Lower leg skin (tissue), 4 donors: ENCODE data around the gene PRR33. TPM values are rescaled to one million over a fixed set of nuclear protein-coding genes. Genes with fewer than 3 reads are reported as not detected.
"Not testable (repeated sequence)": the region's sequence is repeated elsewhere in the genome, so short reads cannot be mapped to it uniquely, and the experiment has no call there.

Experiments
- DNase-seq, 2 donors: peaks; one replicate each; pipeline ENCODE4 v3.0.0-alpha.2; 2019; ENCODE audit warnings: low spot score in 2 of 2
- H3K4me3 ChIP-seq: fragments of 200-600 bp; sonication (generic); 2 replicates; pipeline ENCODE4 v1.5.1; 2017; ENCODE audit warnings: mild to moderate bottlenecking, low read depth; ENCODE audit not compliant: poor library complexity, severe bottlenecking
- POLR2A ChIP-seq, 2 donors: fragments of 450-650 bp; IDR thresholded peaks; one replicate each; pipeline ENCODE4 v1.6.1; 2016 to 2017; ENCODE audit warnings: antibody characterized with exemption in 2 of 2, mild to moderate bottlenecking in 1 of 2, moderate library complexity in 1 of 2
- WGBS, 2 donors: methylation state at CpG; one replicate each; pipeline ENCODE4 v1.1.5; 2018; 5-methylcytosine and 5-hydroxymethylcytosine counted together
- intact Hi-C: fragments of 100-400 bp; cut with DNase I; formaldehyde crosslinking; loops from one replicate; pipeline ENCODE4 v1.15.0; 2023; ENCODE audit warnings: low total_unique reads
- total RNA-seq, 4 donors: library from RNA; depleted of rRNA; stranded (reverse); fragments of >200 nt; gene quantifications; one replicate each; pipeline ENCODE4 v1.1.0, GENCODE V29; 2016
- TF ChIP-seq, protein P1 (sequence below), 3 donors: fragments of 450-650 bp; IDR thresholded peaks; one replicate each; pipeline ENCODE4 v1.5.1; 2016; ENCODE audit warnings: antibody characterized with exemption in 3 of 3, mild to moderate bottlenecking in 3 of 3, moderate library complexity in 2 of 3

Gene PRR33
- not detected for total RNA-seq

DNA sequence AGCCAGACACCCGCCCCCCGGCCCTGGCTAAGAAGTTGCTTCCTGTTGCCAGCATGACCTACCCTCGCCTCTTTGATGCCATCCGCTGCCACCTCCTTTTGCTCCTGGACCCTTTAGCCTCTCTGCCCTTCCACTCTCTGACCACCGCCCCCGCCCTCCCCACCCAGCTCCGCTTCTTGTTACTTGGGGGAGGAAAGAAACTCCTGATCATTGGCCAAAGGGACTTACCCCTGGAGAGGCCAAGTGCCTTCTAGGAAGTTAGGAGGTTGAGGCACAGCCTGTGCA, at the start of gene PRR33:
PRR33 (minus strand) TSS at position 65 of the 285 bp plus-strand sequence. CDS start 1,311 bp downstream, outside the sequence.
- intact Hi-C loops: no loop called here
- no peak for DNase-seq
- WGBS, 2 donors: 90 to 96% methylated on average over 7 of the region's 7 CpGs
- no peak for TF ChIP-seq POLR2A (IDR thresholded peaks at IDR 0.05)
- TF ChIP-seq, protein P1, sequence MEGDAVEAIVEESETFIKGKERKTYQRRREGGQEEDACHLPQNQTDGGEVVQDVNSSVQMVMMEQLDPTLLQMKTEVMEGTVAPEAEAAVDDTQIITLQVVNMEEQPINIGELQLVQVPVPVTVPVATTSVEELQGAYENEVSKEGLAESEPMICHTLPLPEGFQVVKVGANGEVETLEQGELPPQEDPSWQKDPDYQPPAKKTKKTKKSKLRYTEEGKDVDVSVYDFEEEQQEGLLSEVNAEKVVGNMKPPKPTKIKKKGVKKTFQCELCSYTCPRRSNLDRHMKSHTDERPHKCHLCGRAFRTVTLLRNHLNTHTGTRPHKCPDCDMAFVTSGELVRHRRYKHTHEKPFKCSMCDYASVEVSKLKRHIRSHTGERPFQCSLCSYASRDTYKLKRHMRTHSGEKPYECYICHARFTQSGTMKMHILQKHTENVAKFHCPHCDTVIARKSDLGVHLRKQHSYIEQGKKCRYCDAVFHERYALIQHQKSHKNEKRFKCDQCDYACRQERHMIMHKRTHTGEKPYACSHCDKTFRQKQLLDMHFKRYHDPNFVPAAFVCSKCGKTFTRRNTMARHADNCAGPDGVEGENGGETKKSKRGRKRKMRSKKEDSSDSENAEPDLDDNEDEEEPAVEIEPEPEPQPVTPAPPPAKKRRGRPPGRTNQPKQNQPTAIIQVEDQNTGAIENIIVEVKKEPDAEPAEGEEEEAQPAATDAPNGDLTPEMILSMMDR (IDR thresholded peaks at IDR 0.05): no peak
- no peak within 1 kb of the TSS for H3K4me3 ChIP-seq

DNA sequence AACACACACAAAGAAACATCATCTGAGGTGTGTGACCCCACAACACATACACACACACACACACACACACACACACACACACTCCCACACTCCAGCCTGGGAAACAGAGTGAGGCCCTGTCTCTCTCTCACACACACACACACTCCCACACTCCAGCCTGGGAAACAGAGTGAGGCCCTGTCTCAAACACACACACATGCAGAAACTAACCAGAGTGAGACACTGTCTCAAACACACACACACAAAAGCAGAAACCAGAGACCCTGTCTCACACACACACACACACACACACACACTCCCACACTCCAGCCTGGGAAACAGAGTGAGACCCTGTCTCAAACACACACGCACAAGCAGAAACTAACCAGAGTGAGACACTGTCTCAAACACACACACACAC, 48.1 kb upstream of the PRR33 start:
- WGBS, 2 donors: 89 to 100% methylated on average over 1 of the region's 1 CpG
- peak in 1 of 2 donors; percentile 37 for DNase-seq
- intact Hi-C loops: loop anchor here (1.0 kb wide), 2 partner anchors 25 to 45 kb away; no protein-coding TSS in a partner anchor
- not testable (repeated sequence) for H3K4me3 ChIP-seq

DNA sequence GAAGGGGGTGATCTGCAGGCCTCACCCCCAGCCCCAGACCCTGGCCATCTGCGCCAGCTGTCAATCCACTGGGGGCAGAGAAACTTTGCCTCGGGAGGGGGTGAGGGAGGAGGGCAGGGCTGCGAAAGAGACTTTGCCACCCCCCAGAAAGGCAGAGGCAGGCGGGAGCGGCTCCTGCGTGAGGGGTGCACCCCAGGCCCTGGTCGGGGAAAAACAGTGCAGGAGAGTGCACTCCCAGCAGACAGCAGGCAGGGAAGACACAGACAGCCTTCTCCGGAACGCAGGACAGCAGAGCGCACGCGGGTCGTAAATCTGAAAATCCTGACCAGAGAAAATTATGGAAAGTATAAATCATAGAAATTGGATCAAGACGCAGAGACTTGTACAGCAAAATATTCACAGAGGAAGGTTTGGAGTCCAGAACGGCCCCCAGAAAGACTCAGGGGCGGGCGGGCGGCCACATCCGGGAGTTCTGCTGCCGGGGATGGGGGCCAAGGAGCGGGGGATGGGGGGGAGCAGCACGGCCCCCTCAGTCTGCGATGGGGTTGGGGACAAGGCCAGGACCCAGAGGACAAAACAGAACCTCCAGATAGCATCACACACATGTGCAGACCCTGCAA, 47.4 kb upstream of the PRR33 start:
- DNase-seq: peak in 1 of 2 donors; percentile 68
- intact Hi-C loops: loop anchor here (1.0 kb wide), 2 partner anchors 25 to 45 kb away; no protein-coding TSS in a partner anchor
- H3K4me3 ChIP-seq: no peak overlapping the region
- TF ChIP-seq POLR2A (IDR thresholded peaks at IDR 0.05): no peak
- TF ChIP-seq, protein P1 (IDR thresholded peaks at IDR 0.05): no peak
- WGBS, 2 donors: 15 to 18% methylated on average over 21 to 23 of the region's 23 CpGs

DNA sequence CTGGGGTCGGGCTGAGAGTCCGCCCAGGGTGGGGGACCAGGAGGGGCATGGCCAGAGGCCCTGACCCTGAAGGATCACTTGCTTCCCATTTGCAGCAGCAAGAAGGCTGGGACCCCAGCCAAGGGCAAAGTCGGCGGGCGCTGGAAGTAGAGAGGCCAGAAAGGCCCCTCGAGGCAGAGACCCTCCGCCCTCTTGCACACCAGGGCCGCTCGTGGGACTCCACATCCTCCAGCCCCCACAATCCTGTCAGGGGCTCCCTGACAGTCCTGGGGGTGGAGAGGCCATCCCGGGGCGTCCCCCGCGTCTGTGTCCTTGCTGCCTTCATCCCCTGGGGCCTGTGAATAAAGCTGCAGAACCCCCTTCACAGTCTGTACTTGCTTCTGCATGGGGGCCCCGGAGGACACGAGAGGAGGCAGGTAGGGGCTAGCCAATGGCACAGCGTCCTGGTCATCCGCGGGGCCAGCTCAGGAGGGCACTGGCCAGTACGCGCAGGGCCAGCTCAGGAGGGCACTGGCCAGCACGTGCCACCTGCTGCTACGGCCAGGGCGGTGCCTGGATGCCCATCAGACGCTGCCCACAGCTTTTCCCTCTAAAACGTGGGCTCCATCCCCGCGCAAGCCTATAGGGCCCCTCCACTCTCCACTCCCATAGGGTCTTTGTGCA, 46.8 kb upstream of the PRR33 start:
- 78 to 88% methylated on average over 20 to 22 of the region's 27 CpGs for WGBS, 2 donors
- peak in 1 of 2 donors; percentile 81 for DNase-seq
- H3K4me3 ChIP-seq: no peak overlapping the region
- TF ChIP-seq, protein P1 (IDR thresholded peaks at IDR 0.05): no peak
- no peak for TF ChIP-seq POLR2A (IDR thresholded peaks at IDR 0.05)
- intact Hi-C loops: loop anchor here (1.0 kb wide), 2 partner anchors 24 to 44 kb away; no protein-coding TSS in a partner anchor

DNA sequence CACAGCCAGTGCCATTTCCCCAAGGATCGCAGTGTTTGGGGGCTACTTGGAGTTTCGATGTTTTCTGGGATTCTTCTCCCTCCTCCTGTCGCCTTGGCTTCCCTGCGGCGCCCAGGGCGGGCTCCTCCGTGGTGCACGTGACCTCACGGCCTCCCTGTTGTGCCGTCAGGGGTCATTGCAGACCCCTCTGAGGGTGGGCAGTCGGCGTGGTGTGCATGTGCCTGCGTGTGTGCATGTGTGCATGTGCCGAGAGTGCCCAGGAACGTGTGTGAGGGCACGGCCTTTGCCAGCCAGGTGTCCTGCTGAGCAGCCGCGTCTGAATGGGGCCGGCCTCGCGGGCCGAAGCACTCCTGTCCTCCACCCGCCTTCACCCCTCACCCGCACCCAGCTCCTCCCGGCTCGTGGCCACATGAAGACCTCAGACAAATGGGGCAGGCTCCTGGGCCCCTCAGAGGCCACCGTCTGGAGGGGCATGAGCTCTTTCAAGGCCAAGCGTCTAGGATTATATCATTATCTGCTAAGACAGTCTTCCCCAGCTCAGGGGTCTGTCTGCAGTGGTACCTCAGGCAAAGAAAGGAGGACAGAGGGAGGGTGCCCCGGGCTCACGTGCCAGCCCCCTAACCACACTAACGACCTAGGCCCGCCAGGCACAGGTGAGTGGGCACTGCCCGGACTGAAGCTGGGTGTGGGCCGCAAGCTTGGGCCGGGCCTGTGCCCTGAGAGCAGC, 46.1 kb upstream of the PRR33 start:
- TF ChIP-seq, protein P1 (IDR thresholded peaks at IDR 0.05): no peak
- TF ChIP-seq POLR2A (IDR thresholded peaks at IDR 0.05): no peak
- intact Hi-C loops: no loop called here
- no peak overlapping the region for H3K4me3 ChIP-seq

More for the DNA sequence above, 46.1 kb upstream of the PRR33 start:
- DNase-seq: peak in 1 of 2 donors; percentile 78
- WGBS, 2 donors: 84 to 86% methylated on average over 23 to 33 of the region's 35 CpGs
